Activated B cell treated with CpG ODN at 0.5 μM for 24 hours (primary cell): ENCODE results near the gene ELOVL1. TPM values are rescaled to one million over a fixed set of nuclear protein-coding genes. Genes with fewer than 3 reads are reported as not detected.

Experiments
- ATAC-seq: fragments of 200-7000 bp; cut with Tn5 transposase; one replicate; pipeline ENCODE4 v1.10.0; 2021; ENCODE audit warnings: low read depth, mild to moderate bottlenecking, moderate library complexity
- CTCF ChIA-PET: fragments of 350-600 bp; sonication (Branson Sonifier 250); formaldehyde crosslinking; loops from one replicate; lab custom pipeline; 2021; ENCODE audit warnings: antibody characterized with exemption; lab: Charles Lee
- POLR2A ChIA-PET: fragments of 350-600 bp; sonication (Branson Sonifier 250); formaldehyde crosslinking; loops from one replicate; lab custom pipeline; 2021; ENCODE audit warnings: antibody characterized with exemption; lab: Charles Lee
- DNase-seq: peaks from one replicate; pipeline ENCODE4 v3.0.0; 2022
- H3K27ac Mint-ChIP-seq: one replicate; pipeline ENCODE4 v1.8.0; 2020; ENCODE audit warnings: mixed read lengths
- H3K27me3 Mint-ChIP-seq: one replicate; pipeline ENCODE4 v1.8.0; 2021; ENCODE audit warnings: mixed read lengths
- H3K36me3 Mint-ChIP-seq: one replicate; pipeline ENCODE4 v1.8.0; 2021; ENCODE audit warnings: low read depth, mixed read lengths
- H3K4me1 Mint-ChIP-seq: one replicate; pipeline ENCODE4 v1.8.0; 2021; ENCODE audit warnings: mixed read lengths
- H3K4me3 Mint-ChIP-seq: one replicate; pipeline ENCODE4 v1.8.0; 2020; ENCODE audit warnings: mild to moderate bottlenecking, mixed read lengths
- H3K9me3 Mint-ChIP-seq: one replicate; pipeline ENCODE4 v1.8.0; 2020; ENCODE audit warnings: mixed read lengths
- CTCF ChIP-seq: fragments of 200-600 bp; IDR thresholded peaks from one replicate; pipeline ENCODE4 v1.8.0; 2022; ENCODE audit warnings: antibody characterized with exemption, mild to moderate bottlenecking
- intact Hi-C: fragments of 100-400 bp; cut with micrococcal nuclease; formaldehyde crosslinking; loops from one replicate; pipeline ENCODE4 v1.15.1; 2024
- total RNA-seq: library from RNA; stranded (reverse); gene quantifications from 2 replicates; pipeline ENCODE4 v1.2.3, GENCODE V29; 2022

Gene ELOVL1
- total RNA-seq, 1 donor from 2014 or later: 84.2 TPM

- CTCF ChIA-PET: no interaction called here
- DNase-seq: no peak
- Mint-ChIP-seq H3K4me3 (no peak overlapping the region), H3K27me3 (no peaks in the 10 kb centered on the region), H3K9me3 (no peaks in the 10 kb centered on the region), H3K27ac (no peak overlapping the region), H3K4me1 (peaks cover 10% of the 10 kb centered on the region), H3K36me3 (no peaks in the 10 kb centered on the region)
- intact Hi-C loops: loop anchor here (5.0 kb wide), 1 partner anchor 1457 kb away; the partner anchor contains the start of gene PLK3
- POLR2A ChIA-PET: no interaction called here
- TF ChIP-seq CTCF: no peak
- ATAC-seq: no peak
These were observed 22.7 kb downstream of the ELOVL1 start for GRCh38 chr1:43345120-43345519.

GRCh38 chr1:43344267-43344850 lies 23.5 kb downstream of the ELOVL1 start:
- H3K27me3 Mint-ChIP-seq: no peaks in the 10 kb centered on the region

GRCh38 chr1:43340559-43340958 lies 27.3 kb downstream of the ELOVL1 start:
- Mint-ChIP-seq H3K36me3 (no peaks in the 10 kb centered on the region), H3K27ac (no peak overlapping the region), H3K4me1 (no peaks in the 10 kb centered on the region), H3K9me3 (no peaks in the 10 kb centered on the region), H3K27me3 (peaks cover 3% of the 10 kb centered on the region), H3K4me3 (no peak overlapping the region)
- DNase-seq (no peak), ATAC-seq (no peak)
- ChIA-PET CTCF (no interaction called here), POLR2A (interaction anchor here (0.8 to 0.9 kb wide), 2 partner anchors 27 to 29 kb away, joined by 3 read pairs; partner anchors contain the start of gene ELOVL1)
- no peak for TF ChIP-seq CTCF
- intact Hi-C loops: no loop called here

More at GRCh38 chr1:43344267-43344850, 23.5 kb downstream of the ELOVL1 start:
- H3K4me3 Mint-ChIP-seq: no peak overlapping the region
- ATAC-seq (no peak), DNase-seq (no peak)
- POLR2A ChIA-PET: no interaction called here
- TF ChIP-seq CTCF: no peak
- peaks cover 2% of the 10 kb centered on the region for H3K4me1 Mint-ChIP-seq
- no peak overlapping the region for H3K27ac Mint-ChIP-seq
- no peaks in the 10 kb centered on the region for H3K36me3 Mint-ChIP-seq
- CTCF ChIA-PET: no interaction called here
- intact Hi-C loops: no loop called here
- H3K9me3 Mint-ChIP-seq: no peaks in the 10 kb centered on the region

- Mint-ChIP-seq H3K27ac (no peak overlapping the region), H3K4me1 (no peaks in the 10 kb centered on the region), H3K9me3 (no peaks in the 10 kb centered on the region), H3K4me3 (no peak overlapping the region), H3K36me3 (no peaks in the 10 kb centered on the region), H3K27me3 (peaks cover 3% of the 10 kb centered on the region)
- TF ChIP-seq CTCF: no peak
- DNase-seq: no peak
- CTCF ChIA-PET: no interaction called here
- no peak for ATAC-seq
- intact Hi-C loops: no loop called here
- POLR2A ChIA-PET: interaction anchor here (0.6 to 0.8 kb wide), 3 partner anchors 28 to 157 kb away, joined by 3 to 4 read pairs (median 3); partner anchors contain the start of gene ELOVL1
These were observed 28.1 kb downstream of the ELOVL1 start for GRCh38 chr1:43339584-43340232.

- POLR2A ChIA-PET: no interaction called here
- CTCF ChIA-PET: no interaction called here
- Mint-ChIP-seq H3K9me3 (no peaks in the 10 kb centered on the region), H3K27ac (no peak overlapping the region), H3K27me3 (peaks cover 3% of the 10 kb centered on the region), H3K4me1 (no peaks in the 10 kb centered on the region), H3K36me3 (no peaks in the 10 kb centered on the region), H3K4me3 (no peak overlapping the region)
- no peak for DNase-seq
- TF ChIP-seq CTCF: no peak
- intact Hi-C loops: no loop called here
- ATAC-seq: no peak
These were observed 29.8 kb downstream of the ELOVL1 start for GRCh38 chr1:43338001-43338400.
